ENCODE results near the gene ZCCHC8.
"Not testable (repeated sequence)": the region's sequence is repeated elsewhere in the genome, so short reads cannot be mapped to it uniquely, and the experiment has no call there.

ZCCHC8 gene

DNA sequence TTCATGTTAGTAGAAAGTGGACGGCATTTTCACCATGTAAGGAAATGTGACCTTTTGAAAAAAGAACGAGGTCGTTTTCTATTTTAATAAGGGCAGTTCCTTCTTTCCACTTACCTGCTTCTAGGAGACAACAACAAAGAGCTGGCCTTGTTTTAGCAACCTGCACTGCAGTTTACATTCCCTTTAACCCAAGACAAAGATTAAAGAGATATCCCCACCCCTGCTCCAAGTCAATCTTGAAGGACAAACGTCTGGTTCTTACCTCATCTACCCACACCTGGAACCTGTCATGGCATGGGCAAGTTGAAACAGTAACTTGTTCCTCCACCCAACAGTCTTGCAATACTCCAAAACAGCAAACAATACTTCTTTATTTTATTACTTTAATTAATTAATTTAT, 32.7 kb downstream of the ZCCHC8 start:
- Histone ChIP-seq H3K9me3 (ENCODE audit: insufficient read depth, low read depth, low read length) (no peaks in the 10 kb centered on the region), H3K27ac (ENCODE audit: low read length) (no peak overlapping the region), H3K27me3 (ENCODE audit: insufficient read depth, low read length) (no peaks in the 10 kb centered on the region)

DNA sequence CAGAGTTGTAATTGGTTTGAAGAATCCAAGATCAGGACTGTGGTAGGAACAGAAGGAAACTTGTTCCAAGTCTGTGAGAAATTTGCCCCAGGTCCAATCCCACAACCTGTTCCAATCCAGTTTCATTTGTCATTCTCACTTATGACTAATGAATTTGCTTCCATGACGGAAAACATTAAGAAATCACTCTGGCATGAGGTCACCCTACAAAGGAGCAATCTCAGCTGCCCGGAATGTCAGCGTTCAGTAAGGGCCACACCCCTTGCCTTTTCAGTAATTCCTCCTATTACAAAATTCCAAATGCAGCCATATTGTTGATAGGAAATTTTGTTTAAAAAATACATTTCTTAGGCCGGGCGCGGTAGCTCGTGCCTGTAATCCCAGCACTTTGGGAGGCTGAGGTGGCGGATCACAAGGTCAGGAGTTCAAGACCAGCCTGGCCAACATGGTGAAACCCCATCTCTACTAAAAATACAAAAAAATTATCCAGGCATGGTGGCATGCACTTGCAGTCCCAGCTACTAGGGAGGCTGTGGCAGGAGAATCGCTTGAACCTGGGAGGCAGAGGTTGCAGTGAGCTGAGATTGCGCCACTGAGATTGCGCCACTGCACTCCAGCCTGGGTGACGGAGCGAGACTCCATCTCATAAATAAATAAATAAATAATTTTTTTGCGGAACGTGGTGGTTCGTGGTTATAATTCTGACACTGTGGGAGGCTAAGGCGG, 36.3 kb downstream of the ZCCHC8 start:
- H3K9me3 ChIP-seq (ENCODE audit: insufficient read depth, low read depth, low read length); H3K27me3 ChIP-seq (ENCODE audit: insufficient read depth, low read length); H3K4me3 ChIP-seq (ENCODE audit: low read length); H3K4me1 ChIP-seq (ENCODE audit: insufficient read depth, low read length); H3K36me3 ChIP-seq (ENCODE audit: insufficient read depth, low read depth, low read length); H3K9ac ChIP-seq (ENCODE audit: low read depth, low read length); H3K27ac ChIP-seq (ENCODE audit: low read length): not testable (repeated sequence)

More for the DNA sequence above, 32.7 kb downstream of the ZCCHC8 start:
- H3K4me3 ChIP-seq (ENCODE audit: low read length), result no peak overlapping the region
- peaks cover 13% of the 10 kb centered on the region for H3K36me3 ChIP-seq (ENCODE audit: insufficient read depth, low read depth, low read length)
- no peak overlapping the region for H3K9ac ChIP-seq (ENCODE audit: low read depth, low read length)
- no peaks in the 10 kb centered on the region for H3K4me1 ChIP-seq (ENCODE audit: insufficient read depth, low read length)

DNA sequence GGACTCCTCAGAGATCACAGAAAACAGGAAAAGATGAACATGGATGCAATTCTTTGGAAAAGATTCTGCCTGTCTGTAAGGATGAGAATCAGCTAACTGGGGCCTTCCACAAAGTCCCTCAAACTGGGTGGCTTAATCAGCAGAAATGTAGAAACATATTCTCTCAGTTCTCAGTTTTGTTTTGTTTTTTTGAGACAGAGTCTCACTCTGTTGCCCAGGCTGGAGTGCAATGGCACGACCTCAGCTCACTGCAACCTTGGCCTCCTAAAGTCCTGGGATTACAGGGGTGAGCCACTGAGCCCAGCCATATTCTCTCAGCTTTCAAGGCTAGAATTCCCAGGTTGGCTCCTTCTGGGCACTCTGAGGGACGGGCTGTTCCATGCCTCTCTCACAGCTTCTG, 40.1 kb downstream of the ZCCHC8 start:
- Histone ChIP-seq H3K4me3 (ENCODE audit: low read length) (no peak overlapping the region), H3K27ac (ENCODE audit: low read length) (no peak overlapping the region), H3K4me1 (ENCODE audit: insufficient read depth, low read length) (no peaks in the 10 kb centered on the region), H3K27me3 (ENCODE audit: insufficient read depth, low read length) (no peaks in the 10 kb centered on the region), H3K36me3 (ENCODE audit: insufficient read depth, low read depth, low read length) (no peaks in the 10 kb centered on the region), H3K9ac (ENCODE audit: low read depth, low read length) (no peak overlapping the region), H3K9me3 (ENCODE audit: insufficient read depth, low read depth, low read length) (no peaks in the 10 kb centered on the region)

DNA sequence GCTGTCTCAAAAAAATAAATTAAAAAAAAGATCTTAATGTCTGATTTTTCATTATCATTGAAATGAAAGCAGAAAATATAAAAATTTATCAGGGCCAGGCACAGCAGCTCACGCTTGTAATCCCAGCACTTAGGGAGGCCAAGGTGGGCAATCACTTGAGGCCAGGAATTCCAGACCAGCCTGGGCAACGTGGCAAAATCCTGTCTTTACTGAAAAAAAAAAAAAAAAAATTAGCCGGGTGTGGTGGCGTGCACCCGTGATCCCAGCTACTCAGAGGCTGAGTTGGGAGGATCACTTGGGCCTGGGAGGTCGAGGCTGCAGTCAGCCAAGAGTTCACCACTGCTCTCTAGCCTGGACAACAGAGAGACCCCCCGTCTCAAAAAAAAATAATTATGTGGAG, 40.7 kb downstream of the ZCCHC8 start:
- Histone ChIP-seq H3K9me3 (ENCODE audit: insufficient read depth, low read depth, low read length) (no peaks in the 10 kb centered on the region), H3K36me3 (ENCODE audit: insufficient read depth, low read depth, low read length) (no peaks in the 10 kb centered on the region), H3K27me3 (ENCODE audit: insufficient read depth, low read length) (no peaks in the 10 kb centered on the region), H3K27ac (ENCODE audit: low read length) (no peak overlapping the region), H3K4me1 (ENCODE audit: insufficient read depth, low read length) (no peaks in the 10 kb centered on the region), H3K9ac (ENCODE audit: low read depth, low read length) (no peak overlapping the region), H3K4me3 (ENCODE audit: low read length) (no peak overlapping the region)

DNA sequence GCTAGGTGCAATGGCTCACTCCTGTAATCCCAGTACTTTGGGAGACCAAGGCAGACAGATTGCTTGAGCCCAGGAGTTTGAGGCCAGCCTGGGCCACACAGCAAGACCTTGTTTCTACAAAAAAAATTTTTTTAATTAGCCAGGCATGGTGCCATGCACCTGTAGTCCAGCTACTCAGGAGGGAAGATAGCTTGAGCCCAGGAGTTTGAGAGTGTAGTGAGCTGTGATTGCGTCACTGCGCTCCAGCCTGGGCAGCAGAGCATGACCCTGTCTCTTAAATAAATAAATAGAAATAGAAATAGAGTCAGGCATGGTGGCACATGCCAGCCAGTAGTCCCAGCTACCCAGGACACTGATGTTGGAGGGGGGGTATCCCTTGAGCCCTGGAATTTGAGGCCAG, 41.5 kb downstream of the ZCCHC8 start:
- no peak overlapping the region for H3K27ac ChIP-seq (ENCODE audit: low read length)
- no peaks in the 10 kb centered on the region for H3K4me1 ChIP-seq (ENCODE audit: insufficient read depth, low read length)
- H3K9ac ChIP-seq (ENCODE audit: low read depth, low read length), result no peak overlapping the region
- H3K9me3 ChIP-seq (ENCODE audit: insufficient read depth, low read depth, low read length), result no peaks in the 10 kb centered on the region
- H3K27me3 ChIP-seq (ENCODE audit: insufficient read depth, low read length), result no peaks in the 10 kb centered on the region
- H3K4me3 ChIP-seq (ENCODE audit: low read length), result no peak overlapping the region
- no peaks in the 10 kb centered on the region for H3K36me3 ChIP-seq (ENCODE audit: insufficient read depth, low read depth, low read length)

DNA sequence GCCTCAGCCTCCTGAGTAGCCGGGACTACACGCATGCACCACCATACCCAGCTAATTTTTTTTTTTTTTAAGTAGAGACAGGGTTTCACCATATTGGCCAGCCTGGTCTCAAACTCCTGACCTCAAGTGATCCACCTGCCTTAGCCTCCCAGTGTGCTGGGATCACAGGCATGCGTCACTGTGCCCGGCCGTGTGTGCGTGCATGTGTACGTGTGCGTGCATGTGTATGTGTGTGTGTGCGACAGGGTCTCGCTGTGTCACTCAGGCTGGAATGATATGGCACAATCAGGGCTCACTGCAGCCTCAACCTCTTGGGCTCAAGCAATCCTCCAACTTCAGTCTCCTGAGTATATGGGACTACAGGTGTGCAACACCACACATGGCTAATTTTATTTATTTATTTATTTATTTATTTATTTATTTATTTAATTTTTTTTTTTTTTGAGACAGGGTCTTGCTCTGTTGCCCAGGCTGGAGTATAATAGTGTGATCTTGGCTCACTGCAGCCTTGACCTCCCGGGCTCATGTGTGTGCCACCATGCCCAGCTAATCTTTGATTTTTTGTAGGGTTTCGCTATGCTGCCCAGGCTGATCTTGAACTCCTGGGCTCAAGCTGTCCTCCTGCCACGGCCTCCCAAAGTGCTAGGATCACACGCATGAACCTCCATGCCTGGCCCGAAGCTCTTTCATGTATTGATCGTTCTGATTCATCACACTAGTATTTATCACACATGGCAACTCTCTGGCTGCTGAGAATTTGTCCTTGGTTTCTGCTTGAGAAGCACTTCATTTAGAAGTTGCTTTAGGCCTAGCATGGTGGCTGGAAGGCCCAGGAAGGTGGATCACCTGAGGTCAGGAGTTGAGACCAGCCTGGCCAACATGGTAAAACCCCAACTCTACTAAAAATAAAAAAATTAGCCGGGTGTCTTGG, 42.4 kb downstream of the ZCCHC8 start:
- H3K4me3 ChIP-seq (ENCODE audit: low read length), result no peak overlapping the region
- H3K9me3 ChIP-seq (ENCODE audit: insufficient read depth, low read depth, low read length), result no peaks in the 10 kb centered on the region
- H3K27me3 ChIP-seq (ENCODE audit: insufficient read depth, low read length), result no peaks in the 10 kb centered on the region
- no peak overlapping the region for H3K27ac ChIP-seq (ENCODE audit: low read length)
- no peak overlapping the region for H3K9ac ChIP-seq (ENCODE audit: low read depth, low read length)
- no peaks in the 10 kb centered on the region for H3K4me1 ChIP-seq (ENCODE audit: insufficient read depth, low read length)
- no peaks in the 10 kb centered on the region for H3K36me3 ChIP-seq (ENCODE audit: insufficient read depth, low read depth, low read length)

DNA sequence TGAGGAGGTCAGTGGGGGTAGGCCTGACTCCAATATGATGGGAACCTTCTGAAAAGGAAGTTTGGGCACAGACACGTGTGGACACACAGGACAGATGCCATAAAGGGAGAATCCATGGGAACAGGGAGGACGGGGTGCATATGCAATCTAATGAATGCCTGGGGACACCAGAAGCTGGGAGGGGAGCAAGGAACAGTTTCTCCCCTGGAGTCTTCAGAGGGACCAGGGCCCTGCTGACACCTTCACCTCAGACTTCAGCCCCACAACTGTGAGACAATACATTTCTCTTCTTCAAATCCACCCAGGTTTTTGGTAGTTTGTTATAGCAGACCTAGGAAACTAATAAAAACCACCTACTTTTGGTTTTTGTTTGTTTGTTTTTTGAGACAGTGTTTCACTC, 43.1 kb downstream of the ZCCHC8 start:
- H3K4me1 ChIP-seq (ENCODE audit: insufficient read depth, low read length), result no peaks in the 10 kb centered on the region; the same call in 1 of the 2 replicates
- H3K4me3 ChIP-seq (ENCODE audit: low read length), result no peak overlapping the region
- no peaks in the 10 kb centered on the region for H3K9me3 ChIP-seq (ENCODE audit: insufficient read depth, low read depth, low read length)
- no peak overlapping the region for H3K27ac ChIP-seq (ENCODE audit: low read length)
- H3K27me3 ChIP-seq (ENCODE audit: insufficient read depth, low read length), result no peaks in the 10 kb centered on the region
- no peaks in the 10 kb centered on the region for H3K36me3 ChIP-seq (ENCODE audit: insufficient read depth, low read depth, low read length)
- no peak overlapping the region for H3K9ac ChIP-seq (ENCODE audit: low read depth, low read length)

DNA sequence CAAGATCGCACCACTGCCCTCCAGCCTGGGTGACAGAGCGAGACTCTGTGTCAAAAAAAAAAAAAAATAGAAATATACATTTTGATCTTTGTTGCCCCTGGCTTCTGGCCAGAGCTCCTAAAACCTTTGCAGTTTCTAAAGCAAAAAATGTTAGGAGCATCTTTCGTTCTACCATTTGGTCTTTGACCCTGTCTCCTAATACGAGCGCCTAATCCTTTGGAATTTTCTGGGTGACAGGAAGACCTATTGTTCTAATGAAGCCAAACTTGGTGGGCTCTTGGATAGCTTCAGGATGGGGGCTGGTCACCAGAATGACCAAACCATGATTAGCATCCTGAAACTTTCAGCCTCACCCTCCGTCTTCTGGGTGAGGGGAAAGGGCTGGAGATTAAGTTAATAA, 46.0 kb downstream of the ZCCHC8 start:
- Histone ChIP-seq H3K27ac (ENCODE audit: low read length) (no peak overlapping the region), H3K9ac (ENCODE audit: low read depth, low read length) (no peak overlapping the region), H3K4me1 (ENCODE audit: insufficient read depth, low read length) (no peaks in the 10 kb centered on the region; the same call in 1 of the 2 replicates), H3K36me3 (ENCODE audit: insufficient read depth, low read depth, low read length) (no peaks in the 10 kb centered on the region), H3K4me3 (ENCODE audit: low read length) (no peak overlapping the region), H3K27me3 (ENCODE audit: insufficient read depth, low read length) (no peaks in the 10 kb centered on the region), H3K9me3 (ENCODE audit: insufficient read depth, low read depth, low read length) (no peaks in the 10 kb centered on the region)

DNA sequence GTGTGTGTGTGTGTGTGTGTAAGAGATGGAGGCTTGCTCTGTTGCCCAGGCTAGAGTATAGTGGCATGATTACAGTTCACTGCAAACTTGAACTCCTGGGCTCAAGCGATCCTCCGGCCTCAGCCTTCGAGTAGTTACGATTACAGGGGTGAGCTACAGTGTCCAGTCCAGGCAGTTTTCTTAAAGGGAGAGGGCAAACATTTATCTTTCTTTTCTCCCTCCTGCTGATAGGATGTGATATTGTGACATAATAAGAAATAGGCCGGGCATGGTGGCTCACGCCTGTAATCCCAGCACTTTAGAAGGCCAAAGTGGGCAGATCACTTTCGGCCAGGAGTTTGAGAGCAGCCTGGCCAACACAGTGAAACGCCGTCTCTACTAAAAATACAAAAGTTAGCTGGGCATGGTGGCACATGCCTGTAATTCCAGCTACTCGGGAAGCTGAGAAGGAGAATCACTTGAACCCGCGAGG, 46.4 kb downstream of the ZCCHC8 start:
- Histone ChIP-seq H3K36me3 (ENCODE audit: insufficient read depth, low read depth, low read length) (no peaks in the 10 kb centered on the region), H3K27me3 (ENCODE audit: insufficient read depth, low read length) (no peaks in the 10 kb centered on the region), H3K9me3 (ENCODE audit: insufficient read depth, low read depth, low read length) (no peaks in the 10 kb centered on the region), H3K4me3 (ENCODE audit: low read length) (no peak overlapping the region), H3K9ac (ENCODE audit: low read depth, low read length) (no peak overlapping the region), H3K4me1 (ENCODE audit: insufficient read depth, low read length) (no peaks in the 10 kb centered on the region; the same call in 1 of the 2 replicates), H3K27ac (ENCODE audit: low read length) (no peak overlapping the region)

DNA sequence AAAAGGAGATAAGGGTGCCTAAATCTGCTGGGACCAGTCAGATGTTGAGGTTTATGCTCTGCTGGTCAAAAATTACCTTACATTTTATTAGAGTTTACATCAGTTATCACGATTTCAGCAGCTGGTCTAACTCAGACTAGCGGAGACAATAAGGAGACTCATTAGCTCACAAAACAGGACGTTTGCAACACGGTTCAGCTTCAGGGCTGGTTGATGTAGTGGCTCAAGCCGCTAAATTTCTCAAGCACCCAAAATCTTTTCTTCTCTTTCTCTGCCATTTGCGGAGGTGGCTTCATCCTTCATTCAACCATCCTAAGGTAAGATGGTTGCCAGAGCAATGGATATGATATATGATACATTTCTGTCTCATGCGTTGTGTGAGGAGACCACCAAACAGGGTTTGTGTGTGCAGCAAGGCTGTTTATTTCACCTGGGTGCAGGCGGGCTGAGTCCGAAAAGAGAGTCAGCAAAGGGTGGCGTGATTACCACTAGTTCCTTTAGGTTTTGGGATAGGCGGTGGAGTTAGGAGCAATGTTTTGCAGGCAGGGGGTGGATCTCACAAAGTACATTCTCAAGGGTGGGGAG, 47.9 kb downstream of the ZCCHC8 start:
- no peaks in the 10 kb centered on the region for H3K36me3 ChIP-seq (ENCODE audit: insufficient read depth, low read depth, low read length)
- H3K4me1 ChIP-seq (ENCODE audit: insufficient read depth, low read length), result no peaks in the 10 kb centered on the region; the same call in 1 of the 2 replicates
- no peaks in the 10 kb centered on the region for H3K9me3 ChIP-seq (ENCODE audit: insufficient read depth, low read depth, low read length)
- no peak overlapping the region for H3K27ac ChIP-seq (ENCODE audit: low read length)
- no peak overlapping the region for H3K9ac ChIP-seq (ENCODE audit: low read depth, low read length)
- H3K27me3 ChIP-seq (ENCODE audit: insufficient read depth, low read length), result no peaks in the 10 kb centered on the region
- H3K4me3 ChIP-seq (ENCODE audit: low read length), result no peak overlapping the region

DNA sequence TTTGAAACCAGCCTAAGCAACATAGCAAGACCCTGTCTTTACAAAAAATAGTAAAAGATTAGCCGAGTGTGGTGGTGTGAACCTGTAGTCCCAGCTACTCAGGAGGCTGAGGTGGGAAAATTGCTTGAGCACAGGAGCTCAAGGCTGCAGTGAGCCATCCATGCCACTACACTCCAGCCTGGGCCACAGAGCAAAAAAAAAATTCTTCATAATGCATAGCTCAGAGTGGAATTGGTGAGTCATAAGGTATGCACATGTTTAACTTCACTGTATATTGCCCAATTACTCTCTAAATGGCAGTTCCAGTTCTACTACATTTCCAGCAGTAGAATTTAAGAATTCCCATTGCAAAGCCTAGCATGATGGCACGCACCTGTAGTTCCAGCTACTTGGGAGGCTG, 51.4 kb downstream of the ZCCHC8 start:
- H3K9me3 ChIP-seq (ENCODE audit: insufficient read depth, low read depth, low read length), result no peaks in the 10 kb centered on the region
- H3K36me3 ChIP-seq (ENCODE audit: insufficient read depth, low read depth, low read length), result no peaks in the 10 kb centered on the region
- H3K9ac ChIP-seq (ENCODE audit: low read depth, low read length), result no peak overlapping the region
- no peaks in the 10 kb centered on the region; the same call in 1 of the 2 replicates for H3K4me1 ChIP-seq (ENCODE audit: insufficient read depth, low read length)
- no peaks in the 10 kb centered on the region for H3K27me3 ChIP-seq (ENCODE audit: insufficient read depth, low read length)
- H3K4me3 ChIP-seq (ENCODE audit: low read length), result no peak overlapping the region
- H3K27ac ChIP-seq (ENCODE audit: low read length), result no peak overlapping the region
